Measurements from ENCODE around the gene LINS1.

DNA sequence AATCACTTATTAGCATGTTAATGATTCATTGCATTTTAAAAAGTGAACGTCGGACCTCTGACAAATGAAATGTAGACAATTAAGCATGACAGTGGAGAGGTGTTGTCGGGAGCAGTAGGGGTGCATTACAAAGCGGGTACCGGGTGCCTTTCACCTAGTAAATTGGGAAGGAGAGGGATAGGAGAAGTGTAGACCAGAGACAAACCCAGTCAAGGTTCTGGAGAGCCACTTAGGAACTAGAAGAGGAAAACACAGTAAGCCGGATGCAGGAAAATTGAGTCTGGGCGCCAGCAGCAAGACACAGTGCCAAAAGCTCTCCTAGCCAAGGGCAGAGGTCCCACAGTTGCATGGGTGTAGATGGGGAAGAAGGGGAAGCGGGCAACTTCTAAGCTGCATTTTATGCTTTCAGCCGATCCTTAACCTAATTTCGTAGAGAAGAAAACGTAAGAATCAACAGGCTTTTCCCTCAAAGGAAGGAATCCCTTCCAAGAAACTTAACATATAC, 70.1 kb downstream of the LINS1 start:
- TF ChIP-seq ZNF274 (IDR thresholded peaks at IDR 0.05; ENCODE audit: low read depth, low read length) (no peak), SUZ12 (IDR thresholded peaks at IDR 0.05; ENCODE audit: extremely low read depth, insufficient read depth, insufficient read length) (no peak), YY1 (IDR thresholded peaks at IDR 0.05; ENCODE audit: insufficient read depth, insufficient read length) (no peak)
